ENCODE measurements around the gene PTOV1. TPM values are rescaled to one million over a fixed set of nuclear protein-coding genes. Genes with fewer than 3 reads are reported as not detected.

Gene PTOV1
- total and polyA plus RNA-seq, 2 of the 4 experiments (the other 2 are of a cell fraction), result 34.4 to 107 TPM

- dilution Hi-C loops (cut with HindIII; ENCODE audit: low sequenced_read_pairs, unreplicated experiment), result no loop called here
- no peak overlapping the region for H3K27ac ChIP-seq (ENCODE audit: insufficient read depth, low read length)
- H3K4me3 ChIP-seq (ENCODE audit: insufficient read depth, low read depth, low read length), result no peak overlapping the region
- in situ Hi-C loops (cut with MboI; ENCODE audit: low sequenced_read_pairs), result no loop called here
- no peak overlapping the region for H4K5ac ChIP-seq (ENCODE audit: low read depth, low read length)
- no peaks in the 10 kb centered on the region for H3K27me3 ChIP-seq (ENCODE audit: control insufficient read depth, insufficient read depth, low read length)
- peaks cover 0 to 22% of the 10 kb centered on the region in 2 experiments; a peak in 2 of 4 replicates for H3K79me1 ChIP-seq (ENCODE audit: low read depth in 1 of 2, low read length in 2 of 2)
- no peaks in the 10 kb centered on the region; the same call in 1 of the 2 replicates for H4K20me1 ChIP-seq (ENCODE audit: insufficient read depth, low read length)
- H3K14ac ChIP-seq (replicated peaks; ENCODE audit: low read depth, low read length), result no peak overlapping the region
- H2AK5ac ChIP-seq (ENCODE audit: low read depth, low read length), result no peak overlapping the region
- no peak overlapping the region for H2BK15ac ChIP-seq (ENCODE audit: low read depth, low read length)
- no peak overlapping the region for H2AFZ ChIP-seq (replicated peaks; ENCODE audit: low read length, poor library complexity)
- 99% methylated on average over 9 of the region's 9 CpGs; no CpG with 5 or more reads in 1 of the 2 experiments for WGBS, 2 experiments (ENCODE audit: extremely low coverage in 2 of 2, insufficient read length in 1 of 2)
- H4K8ac ChIP-seq (ENCODE audit: low read depth in 2 of 2, low read length in 2 of 2), result no peak overlapping the region
- ATAC-seq (ENCODE audit: low read depth) (no peak), DNase-seq (no peak)
- no peaks in the 10 kb centered on the region for H3K4me1 ChIP-seq (ENCODE audit: control insufficient read depth, insufficient read depth, low read length)
- no peak overlapping the region for H3K4me2 ChIP-seq (ENCODE audit: low read depth, low read length)
- CTCF ChIA-PET, result interaction anchor here (0.6 kb wide), 1 partner anchor 91 kb away, joined by 3 read pairs; no protein-coding TSS in a partner anchor
- H2BK5ac ChIP-seq (ENCODE audit: low read depth, low read length, poor library complexity, severe bottlenecking), result no peak overlapping the region
- H2BK20ac ChIP-seq (ENCODE audit: low read depth, low read length), result no peak overlapping the region
- no TSS peak for BruUV-seq (replicated peaks)
- H2BK120ac ChIP-seq (ENCODE audit: low read depth, low read length), result no peak overlapping the region
- no peak overlapping the region for H3K23ac ChIP-seq (ENCODE audit: low read depth, low read length)
- TF ChIP-seq NFE2L2 (IDR thresholded peaks at IDR 0.05; ENCODE audit: low read depth, low read length) (no peak), MAZ (IDR thresholded peaks at IDR 0.05; ENCODE audit: borderline replicate concordance, low read depth, low read length) (no peak), RCOR1 (IDR thresholded peaks at IDR 0.05; ENCODE audit: insufficient replicate concordance, low read length) (no peak), CTCF (conservative IDR thresholded peaks at IDR 0.05; ENCODE audit: low read depth, low read length) (no peak), POLR2A (IDR thresholded peaks at IDR 0.05; ENCODE audit: low read depth, low read length) (no peak), RAD21 (IDR thresholded peaks at IDR 0.05; ENCODE audit: low read length) (no peak), CHD1 (IDR thresholded peaks at IDR 0.05; ENCODE audit: low read depth, low read length) (no peak), FOS (IDR thresholded peaks at IDR 0.05; ENCODE audit: low read depth, low read length) (no peak), MXI1 (IDR thresholded peaks at IDR 0.05; ENCODE audit: borderline replicate concordance, low read depth, low read length) (no peak), BHLHE40 (IDR thresholded peaks at IDR 0.05; ENCODE audit: low read depth, low read length) (no peak), MAFK (IDR thresholded peaks at IDR 0.05; ENCODE audit: low read depth, low read length) (no peak), RFX5 (IDR thresholded peaks at IDR 0.05; ENCODE audit: low read depth, low read length) (no peak), USF2 (IDR thresholded peaks at IDR 0.05; ENCODE audit: low read depth, low read length) (no peak), ELK1 (IDR thresholded peaks at IDR 0.05; ENCODE audit: borderline replicate concordance, low read depth, low read length) (no peak)
- H3K18ac ChIP-seq (ENCODE audit: low read depth, low read length), result no peak overlapping the region
- no peaks in the 10 kb centered on the region for H3K9me3 ChIP-seq (ENCODE audit: control insufficient read depth, insufficient read depth, low read length)
- peaks cover 4% of the 10 kb centered on the region; the same call in 1 of the 2 replicates for H3K9me1 ChIP-seq (ENCODE audit: insufficient read depth, low read length)
- intact Hi-C loops (cut with micrococcal nuclease), result no loop called here
- H4K91ac ChIP-seq (ENCODE audit: insufficient read depth, low read depth, low read length), result no peak overlapping the region
- H2AK9ac ChIP-seq (replicated peaks; ENCODE audit: low read depth, low read length, poor library complexity), result peak overlapping the region; percentile 9
- H3K9ac ChIP-seq (ENCODE audit: low read depth, low read length), result no peak overlapping the region
- H3K4ac ChIP-seq (ENCODE audit: low read depth, low read length), result no peak overlapping the region
- H3K56ac ChIP-seq (ENCODE audit: extremely low read depth, insufficient read depth, low read length), result no peak overlapping the region
- H3K36me3 ChIP-seq (ENCODE audit: control insufficient read depth, insufficient read depth, low read length), result peaks cover 69% of the 10 kb centered on the region
- POLR2A ChIA-PET (ENCODE audit: unreplicated experiment), result no interaction called here
These were observed 13.5 kb upstream of the PTOV1 start for GRCh38 chr19:49837425-49837824.
